ENCODE data around the gene FBXO46.

The FBXO46 gene

GRCh38 chr19:45668342-45668871 is 62.3 kb downstream of the FBXO46 start (continued):
- TF ChIP-seq INSM2 (tag by site-specific recombination; IDR thresholded peaks at IDR 0.05), result no peak
- peak; percentile 36 for TF ChIP-seq ZBTB10 (tag by site-specific recombination; IDR thresholded peaks at IDR 0.05)
- TF ChIP-seq ZNF148 (tag by site-specific recombination; IDR thresholded peaks at IDR 0.05; ENCODE audit: borderline replicate concordance), result no peak
- TF ChIP-seq ZSCAN4 (tag by site-specific recombination; IDR thresholded peaks at IDR 0.05), result no peak
- TF ChIP-seq HOXC10 (CRISPR knock-in tag; IDR thresholded peaks at IDR 0.05), result no peak
- no peak for TF ChIP-seq ZNF660 (tag by site-specific recombination; IDR thresholded peaks at IDR 0.05)
- no peak for TF ChIP-seq ZNF658 (tag by site-specific recombination; IDR thresholded peaks at IDR 0.05)
- TF ChIP-seq ZNF621 (tag by site-specific recombination; IDR thresholded peaks at IDR 0.05), result no peak
- peak; percentile 40; the same call in 1 of the 2 replicates for TF ChIP-seq PATZ1 (tag by site-specific recombination; IDR thresholded peaks at IDR 0.05)
- no peak for TF ChIP-seq ZNF596 (tag by site-specific recombination; IDR thresholded peaks at IDR 0.05)
- TF ChIP-seq ZNF645 (tag by site-specific recombination; IDR thresholded peaks at IDR 0.05), result no peak
- peak; percentile 77 for TF ChIP-seq ZBTB48 (tag by site-specific recombination; IDR thresholded peaks at IDR 0.05)
- TF ChIP-seq ZBTB17 (tag by site-specific recombination; IDR thresholded peaks at IDR 0.05), result peak; percentile 89
- no peak for TF ChIP-seq ZNF146 (tag by site-specific recombination; IDR thresholded peaks at IDR 0.05)
- TF ChIP-seq ZNF335 (tag by site-specific recombination; conservative IDR thresholded peaks at IDR 0.05), result peak; percentile 55
- TF ChIP-seq ZNF610 (tag by site-specific recombination; IDR thresholded peaks at IDR 0.05; ENCODE audit: borderline replicate concordance), result no peak
- no peak for TF ChIP-seq ZNF544 (tag by site-specific recombination; IDR thresholded peaks at IDR 0.05)
- TF ChIP-seq ZSCAN5A (tag by site-specific recombination; IDR thresholded peaks at IDR 0.05), result no peak
- TF ChIP-seq ZFHX2 (tag by site-specific recombination; conservative IDR thresholded peaks at IDR 0.05), result peak; percentile 86
- no peak for TF ChIP-seq REPIN1 (tag by site-specific recombination; IDR thresholded peaks at IDR 0.05; ENCODE audit: low read depth)
- no peak for TF ChIP-seq KLF16 (tag by site-specific recombination; IDR thresholded peaks at IDR 0.05)
- no peak for TF ChIP-seq ZNF677 (tag by site-specific recombination; IDR thresholded peaks at IDR 0.05)
- no peak for TF ChIP-seq ZNF48 (tag by site-specific recombination; IDR thresholded peaks at IDR 0.05)

Measured in HEK293 (cell line).